ENCODE results near the gene YTHDF1. TPM values are rescaled to one million over a fixed set of nuclear protein-coding genes. Genes with fewer than 3 reads are reported as not detected.

Gene YTHDF1
- total and polyA plus RNA-seq, 8 donors, result 17.8 to 41.1 (median 22.4) TPM

DNA sequence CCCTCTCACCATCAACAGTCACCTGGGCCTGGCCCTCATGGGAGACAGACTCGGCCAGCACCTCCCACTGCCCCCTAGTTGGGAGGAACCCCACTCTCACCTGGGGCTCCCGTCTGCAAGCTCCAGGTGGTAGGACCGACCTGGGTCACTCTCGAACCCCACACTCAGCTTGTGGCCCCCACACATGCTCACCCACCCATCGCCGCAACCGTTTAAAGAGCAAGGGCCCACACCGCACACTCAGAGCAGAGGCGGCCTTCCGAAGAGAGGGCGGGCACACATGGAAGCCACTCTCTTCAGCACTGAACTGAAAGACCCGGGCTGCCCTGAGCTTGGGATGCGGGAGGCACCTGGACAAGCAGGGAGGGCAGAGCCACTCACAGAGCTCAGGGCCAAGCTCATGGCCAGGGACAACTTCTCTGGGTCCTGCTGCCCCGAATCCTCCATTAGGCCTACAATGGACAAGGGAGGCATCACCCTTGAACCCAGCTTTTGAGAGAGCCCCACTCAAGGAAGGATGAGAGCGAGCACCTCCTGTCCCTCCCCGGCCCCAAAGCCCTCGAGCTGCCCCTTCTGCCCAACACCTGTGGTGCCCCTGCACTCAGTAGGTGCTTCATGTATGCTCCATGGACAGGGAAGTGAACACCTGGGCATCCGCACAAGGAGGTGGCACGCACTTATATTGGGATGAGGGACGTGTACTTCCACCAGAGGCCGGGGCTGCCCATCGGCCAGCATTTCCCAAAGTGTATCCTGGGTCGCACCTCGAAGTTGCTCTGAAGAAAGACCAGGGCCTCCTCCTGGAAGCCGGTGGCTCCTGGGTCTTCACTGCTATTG is 50.4 kb downstream of the YTHDF1 start:
- WGBS, 5 donors, result 81 to 93% (median 87%) methylated on average over 19 to 25 of the region's 25 CpGs
- no peaks in the 10 kb centered on the region for H3K36me3 ChIP-seq
- H3K27ac ChIP-seq, result no peak overlapping the region
- no peaks in the 10 kb centered on the region for H3K4me1 ChIP-seq
- H3K4me3 ChIP-seq, result no peak overlapping the region
- TF ChIP-seq EP300 (IDR thresholded peaks at IDR 0.05) (no peak), POLR2A (IDR thresholded peaks at IDR 0.05) (no peak), POLR2AphosphoS5 (IDR thresholded peaks at IDR 0.05) (no peak)
- TF ChIP-seq, protein P1, sequence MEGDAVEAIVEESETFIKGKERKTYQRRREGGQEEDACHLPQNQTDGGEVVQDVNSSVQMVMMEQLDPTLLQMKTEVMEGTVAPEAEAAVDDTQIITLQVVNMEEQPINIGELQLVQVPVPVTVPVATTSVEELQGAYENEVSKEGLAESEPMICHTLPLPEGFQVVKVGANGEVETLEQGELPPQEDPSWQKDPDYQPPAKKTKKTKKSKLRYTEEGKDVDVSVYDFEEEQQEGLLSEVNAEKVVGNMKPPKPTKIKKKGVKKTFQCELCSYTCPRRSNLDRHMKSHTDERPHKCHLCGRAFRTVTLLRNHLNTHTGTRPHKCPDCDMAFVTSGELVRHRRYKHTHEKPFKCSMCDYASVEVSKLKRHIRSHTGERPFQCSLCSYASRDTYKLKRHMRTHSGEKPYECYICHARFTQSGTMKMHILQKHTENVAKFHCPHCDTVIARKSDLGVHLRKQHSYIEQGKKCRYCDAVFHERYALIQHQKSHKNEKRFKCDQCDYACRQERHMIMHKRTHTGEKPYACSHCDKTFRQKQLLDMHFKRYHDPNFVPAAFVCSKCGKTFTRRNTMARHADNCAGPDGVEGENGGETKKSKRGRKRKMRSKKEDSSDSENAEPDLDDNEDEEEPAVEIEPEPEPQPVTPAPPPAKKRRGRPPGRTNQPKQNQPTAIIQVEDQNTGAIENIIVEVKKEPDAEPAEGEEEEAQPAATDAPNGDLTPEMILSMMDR (IDR thresholded peaks at IDR 0.05), result no peak
- intact Hi-C loops (cut with DNase I; ENCODE audit: low total_unique reads), result no loop called here
- no peak for DNase-seq
- peaks cover 0 to 85% (median 26%) of the 10 kb centered on the region in 3 donors for H3K27me3 ChIP-seq
- H3K9me3 ChIP-seq, result no peaks in the 10 kb centered on the region

GRCh38 chr20:63164484-63165355 is 51.2 kb downstream of the YTHDF1 start:
- no peak for DNase-seq
- no peaks in the 10 kb centered on the region for H3K36me3 ChIP-seq
- H3K9me3 ChIP-seq, result no peaks in the 10 kb centered on the region
- H3K27ac ChIP-seq, result no peak overlapping the region
- WGBS, 5 donors, result 54 to 69% (median 64%) methylated on average over 14 to 24 of the region's 24 CpGs
- intact Hi-C loops (cut with DNase I; ENCODE audit: low total_unique reads), result no loop called here
- no peak for TF ChIP-seq POLR2AphosphoS5 (IDR thresholded peaks at IDR 0.05)
- TF ChIP-seq POLR2A (IDR thresholded peaks at IDR 0.05), result no peak
- TF ChIP-seq EP300 (IDR thresholded peaks at IDR 0.05), result no peak
- TF ChIP-seq, protein P1 (IDR thresholded peaks at IDR 0.05), result no peak
- peaks cover 0 to 85% (median 21%) of the 10 kb centered on the region in 3 donors for H3K27me3 ChIP-seq
- no peaks in the 10 kb centered on the region for H3K4me1 ChIP-seq
- H3K4me3 ChIP-seq, result no peak overlapping the region

- H3K4me1 ChIP-seq, result no peaks in the 10 kb centered on the region
- intact Hi-C loops (cut with DNase I; ENCODE audit: low total_unique reads), result no loop called here
- H3K27me3 ChIP-seq, result peaks cover 0 to 84% (median 19%) of the 10 kb centered on the region in 3 donors
- TF ChIP-seq POLR2A (IDR thresholded peaks at IDR 0.05) (no peak), EP300 (IDR thresholded peaks at IDR 0.05) (no peak), POLR2AphosphoS5 (IDR thresholded peaks at IDR 0.05) (no peak)
- TF ChIP-seq, protein P1 (IDR thresholded peaks at IDR 0.05), result no peak
- H3K27ac ChIP-seq, result no peak overlapping the region
- DNase-seq, result no peak
- H3K9me3 ChIP-seq, result no peaks in the 10 kb centered on the region
- H3K36me3 ChIP-seq, result no peaks in the 10 kb centered on the region
- H3K4me3 ChIP-seq, result no peak overlapping the region
- WGBS, 5 donors, result 51 to 58% (median 54%) methylated on average over 14 to 17 of the region's 17 CpGs
Observed at GRCh38 chr20:63163596-63164483, 52.1 kb downstream of the YTHDF1 start.
